Activated CD4-positive, alpha-beta T cell treated with anti-CD3 and anti-CD28 coated beads, Interleukin-2, amount 50 U/mL, for 4 hours (primary cell): ENCODE results near the gene TNFAIP1.
"Not testable (repeated sequence)": the region's sequence is repeated elsewhere in the genome, so short reads cannot be mapped to it uniquely, and the experiment has no call there.

ENCODE experiments used
- DNase-seq, 2 experiments: peaks; one replicate each; pipeline ENCODE4 v3.0.0-alpha.2; 2020

TNFAIP1 gene, protein sequence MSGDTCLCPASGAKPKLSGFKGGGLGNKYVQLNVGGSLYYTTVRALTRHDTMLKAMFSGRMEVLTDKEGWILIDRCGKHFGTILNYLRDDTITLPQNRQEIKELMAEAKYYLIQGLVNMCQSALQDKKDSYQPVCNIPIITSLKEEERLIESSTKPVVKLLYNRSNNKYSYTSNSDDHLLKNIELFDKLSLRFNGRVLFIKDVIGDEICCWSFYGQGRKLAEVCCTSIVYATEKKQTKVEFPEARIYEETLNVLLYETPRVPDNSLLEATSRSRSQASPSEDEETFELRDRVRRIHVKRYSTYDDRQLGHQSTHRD

DNA sequence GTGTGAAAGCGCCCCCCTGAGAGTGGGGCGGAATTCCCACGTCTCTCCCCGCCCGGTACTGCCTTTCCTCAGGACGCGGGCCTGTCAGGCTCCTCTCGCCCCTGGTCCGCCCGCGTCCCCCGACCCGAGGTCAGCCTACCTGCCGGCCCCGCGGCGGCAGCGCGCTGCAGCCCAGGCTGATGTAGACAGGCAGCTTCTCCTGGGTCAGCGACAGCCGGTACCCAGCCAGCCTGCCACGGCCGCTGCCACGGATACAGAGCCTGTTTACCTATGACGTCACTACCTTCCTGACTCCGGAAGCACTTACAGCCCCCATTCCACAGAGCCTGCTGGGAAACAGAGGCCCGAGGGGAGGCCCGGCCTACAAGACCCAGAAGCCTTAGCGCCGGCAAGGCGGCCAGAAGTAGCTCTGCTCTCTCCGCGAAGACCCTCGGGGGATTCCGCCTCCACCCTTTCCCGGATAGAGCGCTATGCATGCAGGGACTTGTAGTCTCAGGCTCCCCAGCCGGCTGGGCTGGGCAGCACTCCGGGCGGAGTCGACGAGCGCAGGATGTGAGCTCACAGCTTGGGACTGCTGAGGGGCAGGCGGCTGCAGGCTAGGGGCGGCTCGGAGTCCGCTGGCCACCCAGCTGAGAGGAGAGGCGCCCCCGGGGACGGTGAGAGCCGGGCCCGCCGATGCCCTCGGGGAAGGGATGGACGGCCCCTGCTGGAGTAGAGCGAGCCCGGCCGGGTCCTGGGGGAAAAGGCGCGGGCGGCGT, at the start of gene TNFAIP1, which contains the start of gene IFT20:
Gene TNFAIP1 (plus strand): TSS at position 561 of the 758 bp plus-strand sequence. CDS start 3,761 bp downstream, outside the sequence.
Gene IFT20 (minus strand): TSS at position 272 of the 758 bp plus-strand sequence. CDS start 3,487 bp downstream, outside the sequence.
- peak; percentile 96 to 97 for DNase-seq

DNA sequence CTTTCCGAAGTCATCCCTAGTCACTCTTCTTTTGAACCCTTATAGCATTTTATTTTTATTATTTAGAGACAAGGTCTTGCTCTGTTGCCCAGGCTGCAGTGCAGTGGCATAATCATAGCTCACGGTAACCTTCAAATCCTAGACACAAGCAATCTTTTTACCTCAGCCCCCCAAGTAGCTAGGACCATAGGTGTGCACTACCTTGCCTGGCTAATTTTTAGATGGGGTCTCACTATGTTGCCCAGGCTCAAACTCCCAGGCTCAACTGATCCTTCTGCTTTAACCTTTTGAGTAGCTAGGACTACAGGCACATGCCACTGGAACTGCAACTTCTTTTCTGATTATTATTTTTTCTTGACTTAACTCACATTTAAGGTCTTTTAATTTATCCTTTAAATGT, 49.6 kb upstream of the TNFAIP1 start:
- no peak for DNase-seq

DNA sequence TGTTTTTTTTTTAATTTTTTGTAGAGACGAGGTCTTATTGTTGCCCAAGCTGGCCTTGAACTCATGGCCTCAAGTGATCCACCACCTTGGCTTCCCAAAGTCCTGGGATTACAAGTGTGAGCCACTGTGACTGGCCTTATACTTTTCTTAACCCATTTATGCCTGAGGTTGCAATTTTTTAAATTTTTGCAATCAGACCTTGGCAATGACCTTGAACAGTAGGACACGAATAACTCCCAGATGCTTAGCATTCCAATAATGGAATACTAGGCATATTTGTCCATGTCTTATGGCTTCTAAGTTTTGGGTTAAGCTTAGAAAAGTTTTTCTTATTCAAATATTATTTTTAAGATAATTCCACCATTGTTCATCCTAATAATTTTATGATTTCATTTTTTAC, 44.9 kb upstream of the TNFAIP1 start:
- DNase-seq = no peak

DNA sequence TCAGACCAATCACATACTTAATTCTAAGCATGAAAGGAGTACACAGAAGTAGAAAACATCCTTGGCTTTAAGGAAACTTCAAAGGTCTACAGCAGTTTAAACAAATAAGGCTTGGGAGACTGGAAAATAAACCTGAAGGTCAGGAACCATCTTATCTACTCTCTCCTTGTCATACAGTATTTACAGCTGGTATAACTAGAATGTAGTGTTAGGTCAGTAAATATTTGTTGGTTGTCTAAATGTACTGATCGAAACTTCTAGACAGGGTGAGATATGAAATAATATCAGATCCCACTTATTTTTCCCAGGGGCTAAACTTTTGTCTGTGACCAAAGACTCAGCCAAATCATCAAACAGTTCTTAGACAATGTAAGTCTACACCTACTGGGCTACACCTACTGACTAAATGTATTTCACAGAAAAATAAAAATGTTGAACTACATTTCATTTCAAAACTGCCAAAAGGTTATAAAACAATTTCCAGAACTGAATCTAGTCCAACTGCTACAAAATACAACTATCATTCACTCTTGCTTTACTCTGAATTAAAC, 43.7 kb upstream of the TNFAIP1 start:
- DNase-seq = no peak

DNA sequence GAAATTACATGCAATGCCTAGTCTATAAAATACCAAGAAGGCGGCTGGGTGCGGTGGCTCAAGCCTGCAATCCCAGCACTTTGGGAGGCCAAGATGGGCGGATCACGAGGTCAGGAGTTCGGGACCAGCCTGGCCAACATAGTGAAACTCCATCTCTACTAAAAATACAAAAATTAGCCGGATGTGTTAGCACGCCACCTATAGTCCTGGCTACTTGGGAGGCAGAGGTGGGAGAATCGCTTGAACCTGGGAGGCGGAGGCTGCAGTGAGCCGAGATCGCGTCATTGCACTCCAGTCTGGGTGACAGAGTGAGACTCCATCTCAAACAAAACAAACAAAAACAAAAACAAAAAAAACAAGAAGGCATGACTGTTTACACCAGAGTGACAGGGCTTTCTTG, 42.7 kb upstream of the TNFAIP1 start:
- DNase-seq = not testable (repeated sequence)

DNA sequence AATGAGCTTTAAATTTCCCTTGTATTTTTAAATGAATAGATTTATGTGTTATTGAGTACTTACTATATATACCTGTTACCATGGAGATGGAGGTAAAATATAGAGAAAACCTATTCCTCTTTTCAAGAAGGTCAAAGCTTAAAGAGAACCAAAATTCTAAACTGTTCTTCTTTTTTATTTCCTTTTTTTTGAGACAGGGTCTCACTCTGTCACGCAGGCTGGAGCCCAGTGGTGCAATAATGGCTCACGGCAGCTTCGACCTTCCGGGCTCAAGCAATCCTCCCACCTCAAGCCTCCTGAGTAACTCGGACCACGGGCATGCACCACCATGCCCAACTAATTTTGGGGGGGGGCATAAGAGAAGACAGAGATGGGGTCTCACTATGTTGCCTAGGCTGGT, 41.6 kb upstream of the TNFAIP1 start:
- no peak for DNase-seq

DNA sequence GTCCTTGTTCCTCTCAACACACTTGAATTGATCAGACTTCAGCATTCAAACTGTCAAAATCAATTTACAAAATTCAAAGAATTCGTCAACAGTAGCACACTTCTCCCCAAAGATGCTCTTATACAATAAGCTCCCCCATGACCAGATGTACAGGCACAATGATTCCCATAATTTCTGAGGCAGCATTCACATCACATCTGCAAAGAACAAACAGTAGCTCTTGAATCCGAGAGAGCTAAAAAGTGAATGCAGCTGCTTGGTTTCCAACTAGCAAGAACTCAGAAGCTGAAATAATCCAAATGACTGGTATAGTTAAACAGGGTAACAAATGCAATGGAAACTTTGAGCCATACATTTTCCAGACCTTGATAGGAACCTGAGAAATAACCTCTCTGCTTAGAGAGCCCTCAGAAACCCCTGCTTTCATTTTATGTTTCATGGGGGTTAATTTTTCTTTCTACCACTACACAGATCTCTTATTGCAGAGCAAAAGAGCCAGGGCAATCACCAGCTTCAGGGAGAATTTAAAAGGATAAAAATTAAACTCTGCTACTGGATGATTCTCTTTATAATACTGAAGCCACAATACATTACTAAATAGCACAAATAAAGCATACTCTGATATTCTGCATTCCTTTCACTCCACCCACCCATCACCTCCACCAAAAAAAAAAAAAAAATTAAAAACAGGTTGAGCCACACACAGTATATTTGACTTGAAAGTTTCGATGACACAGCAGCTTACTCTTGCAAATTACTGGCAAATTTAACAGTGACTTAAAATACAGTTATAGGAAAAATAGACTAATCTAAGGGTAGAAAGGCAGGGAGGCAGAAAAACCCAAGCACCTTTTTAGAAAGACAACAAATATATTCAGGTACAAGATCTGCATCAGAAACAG, 39.6 kb upstream of the TNFAIP1 start:
- DNase-seq = no peak

DNA sequence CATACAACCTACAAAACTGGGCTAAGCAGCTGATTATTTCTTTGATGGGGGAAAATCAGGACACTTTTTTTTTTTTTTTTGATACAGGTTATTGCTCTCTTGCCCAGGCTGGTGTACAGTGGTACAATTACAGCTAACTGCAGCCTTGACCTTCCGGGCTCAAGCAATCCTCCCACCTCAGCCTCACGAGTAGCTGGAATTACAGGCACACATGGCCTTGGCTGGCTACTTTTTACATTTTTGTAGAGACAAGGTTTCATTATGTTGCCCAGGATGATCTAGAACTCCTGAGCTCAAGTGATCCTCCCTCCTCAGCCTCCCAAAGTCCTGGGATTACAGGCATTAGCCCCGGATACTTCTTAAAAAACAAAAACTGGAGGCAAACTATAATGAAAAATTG, 37.1 kb upstream of the TNFAIP1 start:
- DNase-seq = no peak

DNA sequence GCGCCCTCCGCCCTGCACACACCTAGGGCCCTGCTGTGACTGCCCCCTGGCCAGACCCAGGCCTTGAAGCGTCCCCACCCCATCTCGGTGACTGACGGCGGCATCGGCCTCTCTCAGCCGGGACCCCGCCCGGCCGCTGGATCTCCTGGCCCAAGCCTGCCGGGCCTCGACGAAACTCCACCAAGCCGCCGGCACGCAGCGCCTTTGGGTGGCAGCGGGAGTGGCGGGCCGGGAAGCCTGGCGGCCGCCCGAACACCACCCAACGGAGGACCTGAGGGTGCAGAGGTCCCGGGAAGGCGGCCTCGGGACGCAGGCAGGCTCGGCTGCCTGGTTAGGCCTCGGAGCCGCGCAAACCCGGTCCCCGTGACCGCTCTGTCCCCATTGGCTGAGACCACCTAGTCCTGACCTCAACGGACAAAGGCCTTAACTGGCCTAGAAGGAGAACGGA, 28.6 kb upstream of the TNFAIP1 start:
- no peak for DNase-seq

DNA sequence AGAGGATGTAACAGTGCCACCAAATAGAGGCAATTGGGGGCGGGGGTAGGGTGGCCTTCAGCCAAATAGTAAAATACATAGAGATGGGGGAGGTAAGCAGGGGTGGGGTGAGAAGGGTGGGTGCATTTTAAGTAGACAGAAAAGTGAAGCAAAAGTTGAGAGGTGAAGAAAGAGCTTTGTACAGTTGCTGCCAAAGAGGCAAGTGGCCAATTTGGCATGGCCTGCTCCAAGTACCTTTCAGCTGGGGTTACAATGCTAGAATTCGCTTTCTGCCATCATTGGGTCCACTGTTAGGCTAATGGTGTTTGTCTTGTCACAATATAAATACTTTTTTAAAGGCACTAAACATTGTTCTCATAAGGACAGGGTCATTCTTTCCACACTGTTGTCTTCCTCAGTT, 21.7 kb upstream of the TNFAIP1 start:
- no peak for DNase-seq

DNA sequence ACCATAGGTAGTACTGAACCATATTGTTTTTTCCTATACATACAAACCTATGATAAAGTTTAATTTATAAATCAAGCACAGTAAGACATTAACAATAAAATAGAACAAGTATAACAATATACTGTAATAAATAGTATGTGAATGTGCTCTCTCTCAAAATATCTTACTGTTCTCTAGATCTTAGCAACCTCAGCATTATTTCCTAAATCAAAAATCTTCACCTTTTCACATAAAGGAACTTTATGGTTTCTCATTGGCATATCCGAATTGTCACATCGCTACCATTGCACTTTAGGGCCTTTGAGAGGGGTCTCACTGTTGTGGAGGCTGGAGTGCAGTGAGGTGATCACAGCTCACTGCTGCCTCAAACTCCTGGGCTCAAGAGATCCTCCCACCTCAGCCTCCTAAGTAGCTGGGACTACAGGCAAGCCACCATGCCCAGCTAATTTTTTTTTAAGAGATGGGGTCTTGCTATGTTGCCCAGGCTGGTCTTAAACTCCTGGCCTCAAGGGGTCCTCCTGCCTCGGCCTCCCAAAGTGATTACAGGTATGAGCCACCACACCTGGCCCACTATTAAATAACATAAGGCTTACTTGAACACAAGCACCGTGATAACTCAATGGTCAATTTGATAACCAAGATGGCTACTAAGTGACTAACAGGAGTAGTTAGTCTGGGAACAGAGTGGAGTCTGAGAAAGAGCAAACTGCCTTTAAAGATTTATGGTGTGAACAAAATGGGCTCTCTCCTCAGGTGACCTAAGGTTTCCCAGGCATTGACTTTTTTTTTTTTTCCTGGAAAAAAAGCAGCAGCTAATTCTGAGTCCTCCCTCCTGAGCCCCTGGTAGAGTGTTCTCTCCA, 19.5 kb upstream of the TNFAIP1 start:
- DNase-seq = no peak

DNA sequence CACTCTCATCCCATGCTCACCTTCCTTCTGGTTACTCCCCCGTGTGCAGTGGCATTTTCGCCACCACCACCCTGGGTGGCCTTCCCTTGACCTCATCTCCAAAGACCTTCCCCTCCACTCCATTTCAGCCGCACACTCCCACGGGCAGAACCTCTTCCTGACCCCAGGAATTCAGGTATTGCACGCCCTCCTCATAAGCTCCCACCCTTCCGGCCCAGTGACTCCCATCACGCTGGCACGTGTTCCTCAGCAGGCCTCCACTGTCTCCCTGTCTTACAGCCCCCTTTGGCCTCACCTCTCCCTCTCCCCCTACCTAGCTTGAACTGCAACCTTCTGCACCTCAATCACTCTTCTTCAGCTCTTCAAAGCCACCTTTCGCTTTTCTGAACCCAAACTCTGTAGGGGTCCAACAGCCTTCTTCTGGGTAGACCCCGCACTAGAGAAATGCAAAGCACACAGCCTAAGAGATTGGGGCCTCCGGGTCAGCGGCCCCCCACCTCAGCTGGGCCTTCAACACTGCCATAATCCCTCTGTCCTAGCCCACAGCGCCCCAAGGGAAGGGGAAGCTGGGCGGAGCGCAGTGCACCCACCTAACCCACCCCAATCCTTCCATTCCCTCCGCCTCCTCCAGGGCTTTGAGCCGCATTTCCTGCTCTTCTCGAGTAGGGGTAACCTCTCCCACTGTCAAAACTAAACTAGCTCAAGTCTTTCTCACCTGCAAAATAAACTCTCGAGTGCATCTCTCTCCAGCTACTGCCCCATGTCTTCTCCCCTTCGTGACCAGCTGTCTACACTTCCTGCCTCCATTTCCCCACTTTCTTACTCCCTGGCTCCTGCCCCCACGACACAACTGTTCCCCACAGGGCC, 18.2 kb upstream of the TNFAIP1 start:
- DNase-seq = no peak

DNA sequence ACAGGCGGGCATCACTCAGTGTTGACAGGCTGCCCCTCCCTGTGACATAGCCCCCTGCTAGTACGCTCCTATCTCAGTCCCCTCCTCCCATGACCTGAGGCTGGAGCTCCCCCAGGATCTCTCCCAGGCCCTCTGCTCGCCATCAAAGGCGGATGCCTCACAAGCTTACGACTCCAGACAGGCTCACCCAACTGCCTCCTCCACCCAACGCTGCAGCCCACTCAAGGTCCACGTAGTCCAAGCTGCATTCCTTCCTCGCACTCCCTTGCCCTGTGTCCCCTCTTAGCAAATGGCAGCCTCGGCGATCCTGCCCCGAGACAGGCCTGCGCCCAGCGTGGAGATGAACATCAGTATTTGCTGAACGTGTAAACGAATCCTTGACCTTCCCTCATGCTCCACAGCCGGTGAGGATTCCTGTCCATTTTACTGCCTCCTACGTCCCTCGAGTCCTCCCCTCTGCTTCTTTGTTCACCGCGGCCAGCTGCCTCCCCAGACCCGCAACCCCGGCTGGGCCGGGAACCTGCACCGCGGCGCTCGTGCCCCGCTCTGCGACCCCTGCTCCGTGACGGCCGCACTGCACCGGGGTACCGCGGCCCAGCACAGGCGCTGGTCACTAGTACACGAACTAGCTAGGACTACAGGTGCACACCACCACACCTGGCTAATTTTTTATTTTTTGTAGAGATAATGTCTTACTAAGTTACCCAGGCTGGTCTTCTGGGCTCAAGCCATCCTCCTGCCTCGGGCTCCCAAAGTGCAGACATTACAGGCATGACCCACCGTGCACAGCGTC, 17.4 kb upstream of the TNFAIP1 start:
- no peak for DNase-seq

DNA sequence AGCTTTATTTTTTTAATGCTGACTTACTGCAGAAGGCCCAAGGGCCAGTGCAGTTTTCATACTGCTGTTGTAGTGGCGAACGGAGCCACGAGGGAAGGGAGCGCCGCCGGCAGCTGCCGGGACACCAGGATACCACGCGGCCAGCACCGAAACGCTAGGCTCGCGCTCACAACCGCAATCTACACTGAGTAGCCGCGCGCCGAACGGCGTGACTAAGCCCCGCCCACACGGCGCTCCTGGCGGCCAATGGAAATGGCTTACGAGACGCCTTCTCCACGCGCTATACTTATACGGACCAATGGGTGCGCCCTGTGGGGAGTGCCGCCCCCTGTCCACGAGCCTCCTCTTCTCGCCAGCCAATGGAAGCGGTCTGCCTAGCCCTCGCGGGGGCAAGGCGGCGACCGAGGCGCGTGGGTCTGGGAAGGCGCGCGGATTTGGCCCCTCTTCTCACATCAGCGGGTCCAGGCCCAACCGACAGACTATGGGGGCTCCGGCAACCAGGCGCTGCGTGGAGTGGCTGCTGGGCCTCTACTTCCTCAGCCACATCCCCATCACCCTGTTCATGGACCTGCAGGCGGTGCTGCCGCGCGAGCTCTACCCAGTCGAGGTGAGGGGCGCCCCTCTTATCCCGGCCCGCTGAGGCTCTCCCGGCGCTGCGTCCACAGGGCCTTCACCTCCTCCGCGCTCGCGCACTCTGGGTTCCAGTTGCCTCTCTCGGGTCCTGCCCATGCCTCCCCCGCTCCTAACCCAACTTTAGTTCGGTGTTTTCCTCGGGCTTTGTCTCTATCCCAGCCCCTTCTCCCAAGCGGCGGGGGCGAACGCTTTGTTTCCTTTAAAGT, 16.6 kb upstream of the TNFAIP1 start, which contains the start of gene TMEM97:
Gene TMEM97 (plus strand): TSS at position 442 of the 839 bp plus-strand sequence. CDS start 40 bp downstream, at position 482.
- peak; percentile 95 to 96 for DNase-seq

DNA sequence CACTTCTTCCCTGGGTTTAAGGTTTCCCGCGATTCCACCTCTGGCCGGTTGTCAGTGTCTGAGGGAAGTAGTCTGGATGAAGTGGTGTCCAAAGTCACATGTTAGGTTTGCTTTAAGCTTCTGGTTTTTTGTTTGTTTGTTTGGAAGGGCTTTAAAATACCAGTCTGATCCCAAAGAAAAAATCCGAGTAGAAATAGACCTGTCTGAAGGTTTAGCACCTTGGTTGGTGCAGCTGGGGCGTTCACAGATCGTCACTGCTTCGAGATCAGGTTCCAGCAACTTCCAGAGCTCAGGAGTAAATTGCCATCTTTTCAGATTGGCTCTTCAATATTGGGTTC, 16.0 kb upstream of the TNFAIP1 start:
- DNase-seq = no peak

DNA sequence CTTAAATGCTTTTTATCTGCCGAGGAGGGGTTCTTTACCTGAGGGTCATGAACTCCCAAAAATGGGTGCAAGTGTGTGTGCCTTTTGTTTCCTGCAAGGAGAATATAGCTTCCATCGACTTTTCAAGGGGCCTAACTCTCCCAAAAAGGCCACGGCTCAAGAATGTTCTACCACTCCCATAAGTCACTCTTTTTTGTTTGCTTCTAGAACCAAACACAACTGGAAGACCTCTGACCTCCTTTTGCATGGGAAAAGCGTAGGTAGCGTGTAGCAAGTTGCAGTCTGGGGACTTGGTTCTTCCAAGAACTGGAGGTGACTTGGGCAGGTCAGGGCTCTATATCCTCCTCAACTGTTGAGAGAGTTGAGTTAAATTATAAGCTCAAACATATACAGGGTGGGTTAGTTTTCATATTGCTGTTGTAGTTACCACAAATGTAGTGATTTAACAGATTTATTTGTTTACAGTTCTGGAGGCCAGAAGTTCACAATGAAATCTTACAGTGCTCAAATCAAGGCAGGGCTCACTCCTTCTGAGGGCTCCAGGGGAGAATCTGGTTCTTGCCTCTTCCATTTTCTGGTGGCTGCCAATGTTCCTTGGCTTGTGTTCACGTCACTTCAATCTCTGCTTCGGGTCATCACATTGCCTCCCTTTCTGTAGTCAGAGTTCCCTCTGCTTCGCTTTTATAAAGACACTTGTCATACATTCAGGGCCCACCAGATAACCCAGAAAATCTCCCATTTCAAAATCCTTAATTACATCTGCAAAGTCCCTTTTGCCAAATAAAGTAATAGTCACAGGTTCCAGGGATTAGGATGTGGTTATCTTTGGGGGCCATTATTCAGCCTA, 15.1 kb upstream of the TNFAIP1 start:
- DNase-seq = no peak

DNA sequence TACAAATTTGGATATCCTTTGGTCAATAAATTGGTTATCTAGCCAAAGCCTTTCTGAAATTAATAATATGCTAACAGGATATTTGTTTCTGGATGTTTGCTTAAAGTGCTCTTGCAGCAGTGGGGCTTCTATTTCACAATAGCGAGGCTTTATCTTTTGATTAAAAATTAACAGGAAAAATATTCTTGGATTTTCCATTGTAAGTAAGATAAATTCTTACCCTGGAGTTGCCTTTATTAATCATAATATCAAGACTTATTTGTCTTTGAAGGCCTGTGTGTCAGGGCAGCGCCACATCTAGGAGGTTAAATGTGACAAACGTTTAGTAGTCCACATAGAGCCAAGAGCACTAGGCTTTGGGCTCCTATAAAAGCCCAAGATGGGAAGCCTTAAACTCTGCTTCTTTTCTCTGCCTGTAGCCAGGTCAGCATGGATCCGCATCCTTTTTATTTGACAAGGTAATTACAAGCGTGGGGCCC, 11.3 kb upstream of the TNFAIP1 start:
- DNase-seq = no peak

DNA sequence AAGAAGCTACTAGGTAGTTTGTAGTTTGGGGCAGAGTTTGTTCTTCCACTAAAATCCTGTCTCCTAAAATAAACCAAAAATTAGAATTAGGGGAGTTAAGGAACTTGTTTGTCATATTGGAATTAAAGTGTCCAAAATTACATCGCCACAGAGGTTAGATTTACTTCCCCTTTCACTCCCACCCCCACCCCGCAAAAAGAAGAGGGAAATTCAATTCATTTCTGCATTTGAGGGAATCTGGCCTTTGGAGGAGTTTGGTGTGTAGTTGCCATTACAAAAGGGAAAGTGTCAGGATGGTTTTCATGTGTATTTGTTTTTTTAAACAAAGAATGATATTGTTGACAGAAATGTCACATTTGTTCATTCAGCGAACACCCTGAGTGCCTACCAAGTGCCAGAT, 10.8 kb upstream of the TNFAIP1 start:
- no peak for DNase-seq
